Epithelial cell of esophagus (primary cell): ENCODE data around the gene FOXJ2.
"Not testable (repeated sequence)": the region's sequence is repeated elsewhere in the genome, so short reads cannot be mapped to it uniquely, and the experiment has no call there.

Experiments
- DNase-seq: peaks from one replicate; pipeline ENCODE4 v3.0.0; 2010; ENCODE audit warnings: low read depth
- H3K4me3 ChIP-seq: 2 replicates; pipeline ENCODE4 v1.5.1; 2011; ENCODE audit warnings: mild to moderate bottlenecking, low read length, control low read depth
- TF ChIP-seq, protein P1 (sequence below): IDR thresholded peaks from 2 replicates; pipeline ENCODE4 v1.5.1; 2011; ENCODE audit warnings: low read depth, mild to moderate bottlenecking, low read length, control low read depth, inconsistent platforms; ENCODE audit not compliant: insufficient read depth; ENCODE audit errors: missing control alignments

FOXJ2 gene

DNA sequence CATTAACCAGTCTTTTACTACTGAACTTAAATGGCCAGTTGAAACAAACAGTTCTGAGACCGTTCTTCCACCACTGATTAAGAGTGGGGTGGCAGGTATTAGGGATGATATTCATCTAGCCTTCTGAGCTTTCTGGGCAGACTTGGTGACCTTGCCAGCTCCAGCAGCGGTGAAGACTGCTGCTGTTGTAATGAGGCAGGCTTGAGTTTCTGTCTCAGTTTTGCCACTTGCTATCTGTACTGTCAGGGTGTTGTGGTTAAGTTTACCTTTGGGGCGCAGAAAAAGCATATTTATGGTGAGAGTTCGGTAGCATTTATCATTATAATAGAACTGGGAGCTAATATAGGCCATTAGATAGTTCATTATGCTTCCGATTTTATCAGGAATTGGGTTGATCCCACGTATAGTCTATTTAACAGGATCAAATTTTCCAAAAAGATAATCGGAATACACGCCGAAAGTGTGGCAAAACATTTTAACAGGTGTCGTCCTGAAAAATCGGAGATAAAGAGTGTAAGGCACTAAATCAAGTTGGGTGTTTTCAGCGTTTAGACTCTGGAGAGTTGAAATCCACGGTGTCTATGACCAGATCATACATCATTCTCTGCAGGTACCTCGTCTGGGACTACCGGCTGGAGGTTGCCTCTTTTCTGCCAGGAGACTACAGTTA, 48.9 kb downstream of the FOXJ2 start:
- peak; percentile 19 for DNase-seq
- H3K4me3 ChIP-seq: peak overlapping the region; percentile 94
- TF ChIP-seq, protein P1, sequence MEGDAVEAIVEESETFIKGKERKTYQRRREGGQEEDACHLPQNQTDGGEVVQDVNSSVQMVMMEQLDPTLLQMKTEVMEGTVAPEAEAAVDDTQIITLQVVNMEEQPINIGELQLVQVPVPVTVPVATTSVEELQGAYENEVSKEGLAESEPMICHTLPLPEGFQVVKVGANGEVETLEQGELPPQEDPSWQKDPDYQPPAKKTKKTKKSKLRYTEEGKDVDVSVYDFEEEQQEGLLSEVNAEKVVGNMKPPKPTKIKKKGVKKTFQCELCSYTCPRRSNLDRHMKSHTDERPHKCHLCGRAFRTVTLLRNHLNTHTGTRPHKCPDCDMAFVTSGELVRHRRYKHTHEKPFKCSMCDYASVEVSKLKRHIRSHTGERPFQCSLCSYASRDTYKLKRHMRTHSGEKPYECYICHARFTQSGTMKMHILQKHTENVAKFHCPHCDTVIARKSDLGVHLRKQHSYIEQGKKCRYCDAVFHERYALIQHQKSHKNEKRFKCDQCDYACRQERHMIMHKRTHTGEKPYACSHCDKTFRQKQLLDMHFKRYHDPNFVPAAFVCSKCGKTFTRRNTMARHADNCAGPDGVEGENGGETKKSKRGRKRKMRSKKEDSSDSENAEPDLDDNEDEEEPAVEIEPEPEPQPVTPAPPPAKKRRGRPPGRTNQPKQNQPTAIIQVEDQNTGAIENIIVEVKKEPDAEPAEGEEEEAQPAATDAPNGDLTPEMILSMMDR: no peak

DNA sequence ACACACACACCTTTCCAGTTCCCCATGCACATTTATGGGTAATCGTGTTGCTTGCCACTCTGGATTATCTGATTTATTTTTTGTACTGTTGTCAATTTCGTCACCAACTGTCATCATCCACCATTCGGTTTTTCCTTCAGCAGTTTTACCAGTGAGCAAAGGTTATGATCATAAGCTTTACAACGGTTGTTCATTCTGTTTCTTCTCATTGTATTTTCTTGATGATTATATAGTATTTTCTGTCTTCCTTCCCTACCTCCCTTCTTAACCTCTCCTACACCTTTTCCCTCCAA, 50.2 kb downstream of the FOXJ2 start:
- TF ChIP-seq, protein P1: no peak
- H3K4me3 ChIP-seq: peak overlapping the region; percentile 94
- no peak for DNase-seq

DNA sequence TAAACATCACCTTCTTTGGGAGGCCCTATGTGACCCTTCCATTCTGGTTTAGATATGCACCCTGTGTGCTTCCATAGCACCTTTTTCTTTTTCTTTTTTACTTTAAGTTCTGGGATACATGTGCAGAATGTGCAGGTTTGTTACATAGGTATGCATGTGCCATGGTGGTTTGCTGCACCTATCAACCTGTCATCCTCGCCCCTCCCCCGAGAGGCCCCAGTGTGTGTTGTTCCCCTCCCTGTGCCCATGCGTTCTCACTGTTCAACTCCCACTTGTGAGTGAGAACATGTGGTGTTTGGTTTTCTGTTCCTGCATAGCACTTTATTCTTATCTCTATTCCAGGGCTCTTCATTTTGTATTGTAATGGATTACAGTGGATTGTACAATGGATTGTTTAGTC, 51.8 kb downstream of the FOXJ2 start:
- H3K4me3 ChIP-seq, DNase-seq: not testable (repeated sequence)

DNA sequence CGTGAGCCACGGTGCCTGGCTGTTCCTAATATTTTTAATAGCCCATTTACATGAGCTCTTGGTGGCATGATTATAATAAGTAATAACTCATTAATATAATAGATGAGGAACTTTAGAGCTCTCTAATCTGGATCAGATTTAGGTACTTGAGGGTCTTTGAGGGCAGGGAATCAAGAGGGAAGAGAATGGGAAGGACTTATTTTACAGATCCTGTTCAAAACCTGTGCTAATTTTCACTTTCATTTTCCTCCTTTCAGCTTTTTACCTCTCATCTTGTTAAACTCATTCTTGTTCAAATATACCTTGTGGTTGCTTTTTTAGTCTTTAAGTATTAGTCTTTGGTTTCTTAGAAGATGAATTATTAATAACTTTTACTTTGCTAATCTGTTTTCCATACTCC, 55.1 kb downstream of the FOXJ2 start:
- no peak for DNase-seq
- no peak overlapping the region for H3K4me3 ChIP-seq
- TF ChIP-seq, protein P1: no peak

DNA sequence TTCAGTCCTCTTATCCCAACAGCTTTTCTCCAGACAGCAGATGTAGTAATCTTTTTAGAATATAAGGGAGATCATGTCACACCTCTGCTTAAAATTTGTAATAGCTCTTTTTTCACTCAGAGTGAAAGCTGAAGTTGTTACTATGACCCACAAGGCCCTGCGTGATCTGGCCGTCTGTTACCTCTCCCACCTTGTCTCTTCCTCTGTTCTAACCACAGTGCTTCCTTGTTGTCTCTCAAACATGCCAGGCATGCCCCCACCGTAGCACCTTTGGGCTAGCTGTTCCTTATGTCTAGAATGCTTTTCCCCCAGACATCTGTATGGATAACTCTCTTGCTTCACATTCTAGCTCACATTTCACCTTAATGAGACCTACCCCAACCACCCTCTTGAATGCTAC, 56.1 kb downstream of the FOXJ2 start:
- TF ChIP-seq, protein P1: no peak
- H3K4me3 ChIP-seq: no peak overlapping the region
- DNase-seq: no peak

DNA sequence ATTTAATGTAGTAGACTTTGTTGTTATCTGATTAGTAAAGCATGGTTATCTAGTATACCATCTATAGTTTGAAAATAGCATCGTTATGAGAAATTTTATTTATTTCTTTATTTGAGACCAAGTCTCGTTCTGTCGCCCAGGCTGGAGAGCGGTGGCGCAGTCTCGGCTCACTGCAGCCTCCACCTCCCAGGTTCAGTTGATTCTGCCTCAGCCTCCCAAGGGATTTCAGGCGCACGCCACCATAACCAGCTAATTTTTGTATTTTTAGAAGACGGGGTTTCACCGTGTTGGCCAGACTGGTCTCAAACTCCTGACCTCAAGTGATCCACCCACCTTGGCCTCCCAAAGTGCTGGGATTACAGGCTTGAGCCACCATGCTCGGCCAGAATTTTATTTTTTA, 56.8 kb downstream of the FOXJ2 start:
- not testable (repeated sequence) for DNase-seq

DNA sequence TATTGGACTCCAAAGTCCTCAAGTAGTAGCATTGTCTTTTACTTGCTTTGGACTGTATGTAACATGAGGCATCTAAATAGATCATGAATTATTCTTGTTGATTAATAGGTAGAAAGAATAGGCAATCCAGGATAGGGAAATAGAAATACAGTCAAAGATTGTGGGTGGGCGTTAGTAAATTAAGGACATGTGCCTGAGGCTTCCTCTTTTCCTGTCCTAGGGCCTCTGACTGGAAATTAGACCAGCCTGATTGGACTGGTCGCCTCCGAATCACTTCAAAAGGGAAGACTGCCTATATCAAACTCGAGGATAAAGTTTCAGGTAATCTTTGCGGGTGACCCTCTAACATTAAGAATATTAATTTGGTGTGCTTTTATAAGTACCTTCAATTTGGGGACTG, 57.2 kb downstream of the FOXJ2 start:
- no peak overlapping the region for H3K4me3 ChIP-seq
- no peak for DNase-seq
- TF ChIP-seq, protein P1: no peak

More for the DNA sequence above, 56.8 kb downstream of the FOXJ2 start:
- not testable (repeated sequence) for H3K4me3 ChIP-seq

DNA sequence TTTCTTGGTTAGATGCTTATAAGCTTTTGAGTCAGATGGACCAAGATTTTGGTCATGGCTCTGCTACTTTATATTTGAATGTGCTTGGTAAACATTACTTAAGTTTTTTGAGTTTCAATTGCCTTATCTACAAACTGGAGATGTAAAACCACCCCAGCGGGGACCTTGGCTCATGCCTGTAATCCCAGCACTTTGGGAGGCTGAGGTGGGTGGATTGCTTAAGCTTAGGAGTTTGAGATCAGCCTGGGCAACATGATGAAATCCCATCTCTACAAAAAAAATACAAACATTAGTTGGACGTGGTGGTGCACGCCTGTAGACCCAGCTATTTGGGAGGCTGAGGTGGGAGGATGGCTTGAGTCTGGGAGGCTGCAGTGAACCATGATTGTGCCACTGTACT, 60.8 kb downstream of the FOXJ2 start:
- DNase-seq: no peak
- H3K4me3 ChIP-seq: no peak overlapping the region
- TF ChIP-seq, protein P1: no peak
